Hepatocyte (in vitro differentiated cells): ENCODE data around the gene OIT3.
"Not testable (repeated sequence)": the region's sequence is repeated elsewhere in the genome, so short reads cannot be mapped to it uniquely, and the experiment has no call there.

Source experiments
- CTCF ChIP-seq: fragments of 200-600 bp; sonication (generic); IDR thresholded peaks from 2 replicates; pipeline ENCODE4 v1.5.1; 2016; ENCODE audit warnings: antibody characterized with exemption, mild to moderate bottlenecking; ENCODE audit not compliant: poor library complexity
- EZH2 ChIP-seq: fragments of 200-600 bp; sonication (generic); IDR thresholded peaks from 2 replicates; pipeline ENCODE4 v1.6.1; 2016; ENCODE audit warnings: antibody characterized with exemption, mild to moderate bottlenecking, borderline replicate concordance
- EZH2phosphoT487 ChIP-seq: fragments of 200-600 bp; sonication (generic); IDR thresholded peaks from one replicate; pipeline ENCODE4 v1.6.1; 2018; ENCODE audit warnings: antibody characterized with exemption, mild to moderate bottlenecking, low read depth, moderate library complexity; ENCODE audit not compliant: unreplicated experiment, severe bottlenecking

- TF ChIP-seq CTCF, EZH2, EZH2phosphoT487: not testable (repeated sequence)
These were observed 24.3 kb downstream of the OIT3 start for GRCh38 chr10:72917803-72918332.
